HCT116 (cell line): ENCODE measurements around the gene ZNF746. TPM values are rescaled to one million over a fixed set of nuclear protein-coding genes. Genes with fewer than 3 reads are reported as not detected.

Source experiments
- ATAC-seq: fragments of 200-7000 bp; cut with Tn5 transposase; 2 replicates; pipeline ENCODE4 v1.9.1; 2020; ENCODE audit warnings: mild to moderate bottlenecking, moderate library complexity
- Bru-seq: library from RNA; stranded (reverse); fragments of 400-500 nt; gene quantifications from one replicate; lab custom pipeline; 2021; lab: Mats Ljungman, UMichigan
- BruChase-seq, 2 experiments: library from RNA; stranded (reverse); fragments of 400-500 nt; gene quantifications; one replicate each; lab custom pipeline; 2021; lab: Mats Ljungman, UMichigan
- BruUV-seq: library from RNA; stranded (reverse); fragments of 400-500 nt; replicated peaks from 2 replicates; lab custom pipeline; 2021; lab: Mats Ljungman, UMichigan
- CTCF ChIA-PET: fragments of 300-600 bp; sonication (Branson Sonifier 250); formaldehyde crosslinking; loops from one replicate; lab custom pipeline; 2021; ENCODE audit warnings: antibody characterized with exemption; lab: Charles Lee
- POLR2A ChIA-PET: fragments of 300-600, 350-600 bp; sonication (Branson Sonifier 250); formaldehyde crosslinking; loops from one replicate; lab custom pipeline; 2021; ENCODE audit warnings: antibody characterized with exemption; lab: Charles Lee
- RAD21 ChIA-PET, 2 experiments: fragments of 300-600 bp; sonication (Branson Sonifier 250); formaldehyde crosslinking; loops; one replicate each; lab custom pipeline; 2023; ENCODE audit warnings: low total read pairs in 2 of 2; ENCODE audit not compliant: uncharacterized antibody in 2 of 2, unreplicated experiment in 2 of 2, low non-redundant PET in 1 of 2; lab: Charles Lee
- DNase-seq: peaks from one replicate; pipeline ENCODE4 v3.0.0-alpha.2; 2010; ENCODE audit warnings: low read depth, low spot score
- H2AFZ ChIP-seq: fragments of 200-600 bp; shearing (Covaris generic), sonication (generic); 2 replicates; pipeline ENCODE4 v1.6.1; 2017; ENCODE audit warnings: low read depth, mixed run types, mixed read lengths, antibody characterized with exemption, low read length; ENCODE audit not compliant: poor library complexity, severe bottlenecking
- H3K27ac ChIP-seq: 2 replicates; pipeline ENCODE4 v1.5.1; 2012; ENCODE audit warnings: low read depth, low read length
- H3K27me3 ChIP-seq: fragments of 200-600 bp; sonication (generic); 2 replicates; pipeline ENCODE4 v1.6.1; 2016; ENCODE audit warnings: mixed run types, low read length, mixed read lengths; ENCODE audit not compliant: insufficient read depth
- H3K36me3 ChIP-seq, 2 experiments: fragments of 200-500 bp in 1 of 2; fragments of 200-600 bp in 1 of 2; sonication (Bioruptor generic) in 1 of 2; sonication (generic) in 1 of 2; 2 replicates each; pipeline versions ENCODE4 v1.5.1 to v1.6.1; 2014 to 2016; ENCODE audit warnings: low read length in 2 of 2, inconsistent platforms in 1 of 2, mixed read lengths in 1 of 2, mixed run types in 1 of 2; ENCODE audit not compliant: insufficient read depth in 2 of 2, control insufficient read depth in 1 of 2
- H3K4me1 ChIP-seq, 2 experiments: fragments of 200-600 bp in 1 of 2; sonication (generic) in 1 of 2; 2 replicates each; pipeline versions ENCODE4 v1.5.1 to v1.6.1; 2012 to 2017; ENCODE audit warnings: low read length in 2 of 2, inconsistent platforms in 1 of 2, mild to moderate bottlenecking in 1 of 2, mixed read lengths in 1 of 2, mixed run types in 1 of 2, moderate library complexity in 1 of 2; ENCODE audit not compliant: insufficient read depth in 2 of 2, control insufficient read depth in 1 of 2
- H3K4me2 ChIP-seq: fragments of 200-600 bp; sonication (generic); 2 replicates; pipeline ENCODE4 v1.6.1; 2017; ENCODE audit warnings: mixed run types, low read length, mixed read lengths
- H3K4me3 ChIP-seq, 2 experiments: fragments of 200-600 bp in 1 of 2; sonication (generic) in 1 of 2; replicated peaks in 1 of 2; 2 replicates each; pipeline ENCODE4 v1.5.1; 2011 to 2016; ENCODE audit warnings: low read length in 2 of 2, control low read depth in 1 of 2, low read depth in 1 of 2, mild to moderate bottlenecking in 1 of 2, mixed read lengths in 1 of 2, mixed run types in 1 of 2
- H3K79me2 ChIP-seq: fragments of 200-600 bp; sonication (generic); 2 replicates; pipeline ENCODE4 v1.6.1; 2017; ENCODE audit warnings: mild to moderate bottlenecking, mixed run types, low read length, moderate library complexity, mixed read lengths; ENCODE audit not compliant: insufficient read depth
- H3K9ac ChIP-seq: fragments of 200-600 bp; sonication (generic); 2 replicates; pipeline ENCODE4 v1.6.1; 2016; ENCODE audit warnings: low read length, mixed read lengths
- H3K9me2 ChIP-seq: fragments of 200-600 bp; sonication (generic), shearing (Covaris generic); 2 replicates; pipeline ENCODE4 v1.6.1; 2017; ENCODE audit warnings: mixed run types, mild to moderate bottlenecking, moderate library complexity; ENCODE audit not compliant: insufficient read depth
- H3K9me3 ChIP-seq, 2 experiments: fragments of 200-500 bp in 1 of 2; fragments of 200-600 bp in 1 of 2; sonication (Bioruptor generic) in 1 of 2; sonication (generic) in 1 of 2; 2 replicates each; pipeline ENCODE4 v1.6.1; 2014 to 2017; ENCODE audit warnings: low read length in 2 of 2, mixed read lengths in 2 of 2, inconsistent platforms in 1 of 2, low read depth in 1 of 2, mild to moderate bottlenecking in 1 of 2, mixed run types in 1 of 2, moderate library complexity in 1 of 2; ENCODE audit not compliant: control insufficient read depth in 1 of 2, insufficient read depth in 1 of 2
- H4K20me1 ChIP-seq: fragments of 200-600 bp; sonication (generic), shearing (Covaris generic); 2 replicates; pipeline ENCODE4 v1.6.1; 2017; ENCODE audit warnings: mixed run types, mild to moderate bottlenecking, moderate library complexity; ENCODE audit not compliant: insufficient read depth
- CEBPB ChIP-seq: IDR thresholded peaks from 2 replicates; pipeline ENCODE4 v1.6.1; 2012; ENCODE audit warnings: low read depth
- EGR1 ChIP-seq: IDR thresholded peaks from 2 replicates; pipeline ENCODE4 v1.6.1; 2012; ENCODE audit warnings: low read depth
- ELF1 ChIP-seq: IDR thresholded peaks from 2 replicates; pipeline ENCODE4 v1.6.1; 2012; ENCODE audit warnings: low read depth, borderline replicate concordance
- EZH2phosphoT487 ChIP-seq: fragments of 200-600 bp; IDR thresholded peaks from 2 replicates; pipeline ENCODE4 v1.6.1; 2018; ENCODE audit warnings: antibody characterized with exemption, borderline replicate concordance
- FOSL1 ChIP-seq: IDR thresholded peaks from 2 replicates; pipeline ENCODE4 v1.6.1; 2012; ENCODE audit warnings: low read depth
- JUND ChIP-seq: IDR thresholded peaks from 2 replicates; pipeline ENCODE4 v1.6.1; 2012
- POLR2A ChIP-seq: IDR thresholded peaks from 2 replicates; pipeline ENCODE4 v1.7.0; 2011; ENCODE audit warnings: borderline replicate concordance; ENCODE audit not compliant: insufficient read depth, insufficient read length; ENCODE audit errors: extremely low read depth
- POLR2AphosphoS5 ChIP-seq: IDR thresholded peaks from 2 replicates; pipeline ENCODE4 v1.6.1; 2011; ENCODE audit warnings: mild to moderate bottlenecking, low read depth, low read length, moderate library complexity
- SIN3A ChIP-seq: IDR thresholded peaks from 2 replicates; pipeline ENCODE4 v1.6.1; 2012; ENCODE audit warnings: low read depth
- TCF7L2 ChIP-seq: IDR thresholded peaks from 2 replicates; pipeline ENCODE4 v1.7.0; 2011; ENCODE audit warnings: borderline replicate concordance, inconsistent platforms; ENCODE audit not compliant: insufficient read depth, insufficient read length; ENCODE audit errors: extremely low read depth
- YY1 ChIP-seq: IDR thresholded peaks from 2 replicates; pipeline ENCODE4 v1.6.1; 2011; ENCODE audit warnings: low read length, low read depth, moderate library complexity, mild to moderate bottlenecking; ENCODE audit not compliant: insufficient replicate concordance; ENCODE audit errors: extremely low read depth
- ZFX ChIP-seq: fragments of 450-650 bp; IDR thresholded peaks from 2 replicates; pipeline ENCODE4 v1.6.1; 2017
- ZNF274 ChIP-seq: fragments of 200-500 bp; sonication (Bioruptor generic); IDR thresholded peaks from 2 replicates; pipeline ENCODE4 v1.6.1; 2014; ENCODE audit warnings: mild to moderate bottlenecking, low read depth, low read length, inconsistent platforms
- intact Hi-C: fragments of 100-400 bp; cut with micrococcal nuclease; formaldehyde crosslinking; loops from 2 replicates; pipeline ENCODE4 v1.10.0; 2022
- long read RNA-seq: library from polyadenylated mRNA; unstranded; transcript quantifications from one replicate; pipeline ENCODE4 v2.0.0, GENCODE V29; 2021; ENCODE audit not compliant: unreplicated experiment
- polyA plus RNA-seq: library from polyadenylated mRNA; unstranded; fragments of >200 nt; gene quantifications from 2 replicates; pipeline ENCODE4 v1.2.1, GENCODE V29; 2012; ENCODE audit warnings: missing spikeins
- total RNA-seq: library from RNA; stranded (reverse); gene quantifications from one replicate; pipeline ENCODE4 v1.2.1, GENCODE V29; 2021; ENCODE audit not compliant: unreplicated experiment
- TF ChIP-seq, protein P1 (sequence below): IDR thresholded peaks from 2 replicates; pipeline ENCODE4 v1.6.1; 2012; ENCODE audit warnings: low read depth
- TF ChIP-seq, protein P2 (sequence below): IDR thresholded peaks from 2 replicates; pipeline ENCODE4 v1.6.1; 2012
- TF ChIP-seq, protein P3 (sequence below), 3 experiments: fragments of 200-600 bp in 1 of 3; sonication (generic) in 1 of 3; IDR thresholded peaks in 2 of 3; conservative IDR thresholded peaks in 1 of 3; 2 replicates each; pipeline ENCODE4 v1.5.1; 2012 to 2017; ENCODE audit warnings: low read depth in 2 of 3, low read length in 2 of 3, antibody characterized with exemption in 1 of 3, borderline replicate concordance in 1 of 3, control low read depth in 1 of 3, mild to moderate bottlenecking in 1 of 3, mixed read lengths in 1 of 3, mixed run types in 1 of 3, moderate library complexity in 1 of 3; ENCODE audit not compliant: insufficient read depth in 1 of 3
- TF ChIP-seq, protein P4 (sequence below): IDR thresholded peaks from 2 replicates; pipeline ENCODE4 v1.6.1; 2011; ENCODE audit warnings: mild to moderate bottlenecking, low read length, moderate library complexity; ENCODE audit not compliant: insufficient replicate concordance; ENCODE audit errors: extremely low read depth

Gene ZNF746
- total RNA-seq (18.7 TPM), Bru-seq, nascent RNA (percentile 83 among the genes with signal in this experiment), BruChase-seq, experiment 1, labeled RNA remaining after a 6-hour chase (percentile 70 among the genes with signal in this experiment), BruChase-seq, experiment 2, labeled RNA remaining after a 2-hour chase (percentile 82 among the genes with signal in this experiment)
- polyA plus RNA-seq, result 11.4 and 12.5 TPM in 2 replicates
- long read RNA-seq, partial matches to known transcripts, result 8 of 51 reads
- long read RNA-seq, other reads (novel, unspliced or antisense), result 35 of 51 reads

DNA sequence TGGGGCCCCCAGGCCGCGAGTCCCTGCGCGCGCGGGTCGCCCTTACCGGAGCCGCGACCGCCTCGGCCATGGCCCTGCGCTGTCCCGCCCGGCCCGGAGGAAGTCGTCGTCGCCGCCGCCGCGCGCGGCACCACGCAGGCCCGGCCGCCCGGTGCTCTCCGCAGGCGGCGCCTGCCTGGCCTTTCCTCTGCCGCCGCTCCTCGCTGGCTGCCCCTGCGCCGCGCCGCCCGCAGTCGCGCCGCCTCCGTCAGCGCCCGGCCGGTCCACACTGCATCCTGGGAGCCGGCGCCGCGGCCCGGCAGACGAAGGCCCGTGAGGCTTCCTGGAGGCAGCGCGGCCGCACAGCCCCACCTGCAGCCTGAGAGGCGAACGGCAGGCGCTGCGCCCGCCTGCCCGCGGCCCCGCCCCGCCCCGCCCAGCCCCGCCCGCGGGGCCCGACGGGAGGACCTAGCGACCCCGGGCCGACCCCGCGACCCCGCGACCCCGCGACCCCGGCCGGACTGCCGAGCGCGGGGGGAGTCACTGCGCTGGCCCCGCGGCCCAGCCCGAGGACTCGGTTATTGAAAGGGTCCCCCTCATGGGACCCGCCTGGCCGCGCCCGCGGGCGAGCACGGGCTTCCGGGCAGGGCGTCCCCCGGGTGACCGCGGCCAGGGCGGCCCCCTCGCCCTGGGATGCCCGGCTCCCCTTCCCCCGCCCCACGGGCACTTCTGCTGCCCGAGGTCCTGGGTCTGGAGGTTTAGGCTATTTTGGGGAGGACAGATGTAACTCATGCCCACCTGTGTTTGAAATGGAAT is at the start of gene ZNF746:
Gene ZNF746 (minus strand): TSS at position 343 of the 795 bp plus-strand sequence. CDS start 273 bp downstream, at position 70.
- H3K9me3 ChIP-seq, result no peaks in the 10 kb centered on the region
- CTCF ChIA-PET, result no interaction called here
- H3K79me2 ChIP-seq, result peaks cover 28% of the 10 kb centered on the region
- H3K9ac ChIP-seq, result peak within 1 kb of the TSS; percentile 78
- no TSS peak for BruUV-seq
- intact Hi-C loops, result loop anchor here (2.0 kb wide), 2 partner anchors 75 to 187 kb away; no protein-coding TSS in a partner anchor
- no peaks in the 10 kb centered on the region for H3K27me3 ChIP-seq
- H3K4me1 ChIP-seq, result peaks cover 8 to 20% of the 10 kb centered on the region in 2 experiments
- DNase-seq, result peak; percentile 41
- H2AFZ ChIP-seq, result peak within 1 kb of the TSS; percentile 94
- peak within 1 kb of the TSS; percentile 86 for H3K27ac ChIP-seq
- no peaks in the 10 kb centered on the region for H3K9me2 ChIP-seq
- peaks cover 6% of the 10 kb centered on the region in 2 experiments; a peak in 3 of 4 replicates for H3K36me3 ChIP-seq
- peak within 1 kb of the TSS; percentile 80 to 88 for H3K4me3 ChIP-seq
- H3K4me2 ChIP-seq, result peak within 1 kb of the TSS; percentile 93
- POLR2A ChIA-PET, result no interaction called here
- peak; percentile 91 for ATAC-seq
- RAD21 ChIA-PET, result no interaction called here
- H4K20me1 ChIP-seq, result no peaks in the 10 kb centered on the region
- TF ChIP-seq, protein P1, sequence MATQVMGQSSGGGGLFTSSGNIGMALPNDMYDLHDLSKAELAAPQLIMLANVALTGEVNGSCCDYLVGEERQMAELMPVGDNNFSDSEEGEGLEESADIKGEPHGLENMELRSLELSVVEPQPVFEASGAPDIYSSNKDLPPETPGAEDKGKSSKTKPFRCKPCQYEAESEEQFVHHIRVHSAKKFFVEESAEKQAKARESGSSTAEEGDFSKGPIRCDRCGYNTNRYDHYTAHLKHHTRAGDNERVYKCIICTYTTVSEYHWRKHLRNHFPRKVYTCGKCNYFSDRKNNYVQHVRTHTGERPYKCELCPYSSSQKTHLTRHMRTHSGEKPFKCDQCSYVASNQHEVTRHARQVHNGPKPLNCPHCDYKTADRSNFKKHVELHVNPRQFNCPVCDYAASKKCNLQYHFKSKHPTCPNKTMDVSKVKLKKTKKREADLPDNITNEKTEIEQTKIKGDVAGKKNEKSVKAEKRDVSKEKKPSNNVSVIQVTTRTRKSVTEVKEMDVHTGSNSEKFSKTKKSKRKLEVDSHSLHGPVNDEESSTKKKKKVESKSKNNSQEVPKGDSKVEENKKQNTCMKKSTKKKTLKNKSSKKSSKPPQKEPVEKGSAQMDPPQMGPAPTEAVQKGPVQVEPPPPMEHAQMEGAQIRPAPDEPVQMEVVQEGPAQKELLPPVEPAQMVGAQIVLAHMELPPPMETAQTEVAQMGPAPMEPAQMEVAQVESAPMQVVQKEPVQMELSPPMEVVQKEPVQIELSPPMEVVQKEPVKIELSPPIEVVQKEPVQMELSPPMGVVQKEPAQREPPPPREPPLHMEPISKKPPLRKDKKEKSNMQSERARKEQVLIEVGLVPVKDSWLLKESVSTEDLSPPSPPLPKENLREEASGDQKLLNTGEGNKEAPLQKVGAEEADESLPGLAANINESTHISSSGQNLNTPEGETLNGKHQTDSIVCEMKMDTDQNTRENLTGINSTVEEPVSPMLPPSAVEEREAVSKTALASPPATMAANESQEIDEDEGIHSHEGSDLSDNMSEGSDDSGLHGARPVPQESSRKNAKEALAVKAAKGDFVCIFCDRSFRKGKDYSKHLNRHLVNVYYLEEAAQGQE, result no peak
- TF ChIP-seq YY1, result peak; percentile 44
- TF ChIP-seq, protein P2, sequence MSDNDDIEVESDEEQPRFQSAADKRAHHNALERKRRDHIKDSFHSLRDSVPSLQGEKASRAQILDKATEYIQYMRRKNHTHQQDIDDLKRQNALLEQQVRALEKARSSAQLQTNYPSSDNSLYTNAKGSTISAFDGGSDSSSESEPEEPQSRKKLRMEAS, result peak; percentile 76
- peak; percentile 66; the same call in 1 of the 2 replicates for TF ChIP-seq SIN3A
- no peak for TF ChIP-seq CEBPB
- no peak for TF ChIP-seq ELF1
- no peak for TF ChIP-seq FOSL1
- TF ChIP-seq, protein P3, sequence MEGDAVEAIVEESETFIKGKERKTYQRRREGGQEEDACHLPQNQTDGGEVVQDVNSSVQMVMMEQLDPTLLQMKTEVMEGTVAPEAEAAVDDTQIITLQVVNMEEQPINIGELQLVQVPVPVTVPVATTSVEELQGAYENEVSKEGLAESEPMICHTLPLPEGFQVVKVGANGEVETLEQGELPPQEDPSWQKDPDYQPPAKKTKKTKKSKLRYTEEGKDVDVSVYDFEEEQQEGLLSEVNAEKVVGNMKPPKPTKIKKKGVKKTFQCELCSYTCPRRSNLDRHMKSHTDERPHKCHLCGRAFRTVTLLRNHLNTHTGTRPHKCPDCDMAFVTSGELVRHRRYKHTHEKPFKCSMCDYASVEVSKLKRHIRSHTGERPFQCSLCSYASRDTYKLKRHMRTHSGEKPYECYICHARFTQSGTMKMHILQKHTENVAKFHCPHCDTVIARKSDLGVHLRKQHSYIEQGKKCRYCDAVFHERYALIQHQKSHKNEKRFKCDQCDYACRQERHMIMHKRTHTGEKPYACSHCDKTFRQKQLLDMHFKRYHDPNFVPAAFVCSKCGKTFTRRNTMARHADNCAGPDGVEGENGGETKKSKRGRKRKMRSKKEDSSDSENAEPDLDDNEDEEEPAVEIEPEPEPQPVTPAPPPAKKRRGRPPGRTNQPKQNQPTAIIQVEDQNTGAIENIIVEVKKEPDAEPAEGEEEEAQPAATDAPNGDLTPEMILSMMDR (IDR thresholded peaks at IDR 0.05 in 2 of 3, conservative IDR thresholded peaks at IDR 0.05 in 1 of 3; ENCODE audit: borderline replicate concordance in 1 of 3, insufficient read depth in 1 of 3, low read depth in 2 of 3, low read length in 2 of 3), result peak; percentile 34 to 57 (median 49); a peak in 4 of 6 replicates
- TF ChIP-seq ZFX, result peak; percentile 98
- TF ChIP-seq, protein P4, sequence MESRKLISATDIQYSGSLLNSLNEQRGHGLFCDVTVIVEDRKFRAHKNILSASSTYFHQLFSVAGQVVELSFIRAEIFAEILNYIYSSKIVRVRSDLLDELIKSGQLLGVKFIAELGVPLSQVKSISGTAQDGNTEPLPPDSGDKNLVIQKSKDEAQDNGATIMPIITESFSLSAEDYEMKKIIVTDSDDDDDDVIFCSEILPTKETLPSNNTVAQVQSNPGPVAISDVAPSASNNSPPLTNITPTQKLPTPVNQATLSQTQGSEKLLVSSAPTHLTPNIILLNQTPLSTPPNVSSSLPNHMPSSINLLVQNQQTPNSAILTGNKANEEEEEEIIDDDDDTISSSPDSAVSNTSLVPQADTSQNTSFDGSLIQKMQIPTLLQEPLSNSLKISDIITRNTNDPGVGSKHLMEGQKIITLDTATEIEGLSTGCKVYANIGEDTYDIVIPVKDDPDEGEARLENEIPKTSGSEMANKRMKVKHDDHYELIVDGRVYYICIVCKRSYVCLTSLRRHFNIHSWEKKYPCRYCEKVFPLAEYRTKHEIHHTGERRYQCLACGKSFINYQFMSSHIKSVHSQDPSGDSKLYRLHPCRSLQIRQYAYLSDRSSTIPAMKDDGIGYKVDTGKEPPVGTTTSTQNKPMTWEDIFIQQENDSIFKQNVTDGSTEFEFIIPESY, result no peak
- peak; percentile 72 for TF ChIP-seq POLR2AphosphoS5
- TF ChIP-seq POLR2A, result peak; percentile 64
- no peak for TF ChIP-seq EZH2phosphoT487
- no peak for TF ChIP-seq EGR1
- TF ChIP-seq JUND, result no peak
- no peak for TF ChIP-seq ZNF274
- TF ChIP-seq TCF7L2, result peak; percentile 21
